ENCODE data around the gene HAUS3. TPM values are rescaled to one million over a fixed set of nuclear protein-coding genes. Genes with fewer than 3 reads are reported as not detected.

Gene HAUS3
- polyA plus RNA-seq, 3 donors: 4.4 to 5.5 (median 5.0) TPM

DNA sequence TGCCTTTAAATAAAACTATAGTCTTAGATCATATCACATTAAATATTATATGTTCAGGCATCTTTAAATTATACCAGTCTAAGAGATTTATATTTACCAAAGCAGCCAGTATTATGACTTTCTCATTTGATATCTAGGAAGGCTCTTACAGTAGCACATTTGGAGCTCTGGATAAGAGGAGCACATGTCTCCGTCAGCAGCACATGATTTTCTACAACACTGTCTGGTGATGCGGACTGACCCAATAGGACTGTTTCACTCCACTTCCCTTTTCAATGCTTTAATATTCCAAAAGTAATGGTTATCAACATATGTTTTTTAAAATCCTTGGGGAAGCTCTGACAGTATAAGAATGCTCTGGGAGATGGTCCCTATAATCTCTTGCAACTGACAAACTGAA, 61.5 kb downstream of the HAUS3 start:
- H3K27ac Mint-ChIP-seq: no peak overlapping the region
- intact Hi-C loops (cut with micrococcal nuclease): no loop called here

DNA sequence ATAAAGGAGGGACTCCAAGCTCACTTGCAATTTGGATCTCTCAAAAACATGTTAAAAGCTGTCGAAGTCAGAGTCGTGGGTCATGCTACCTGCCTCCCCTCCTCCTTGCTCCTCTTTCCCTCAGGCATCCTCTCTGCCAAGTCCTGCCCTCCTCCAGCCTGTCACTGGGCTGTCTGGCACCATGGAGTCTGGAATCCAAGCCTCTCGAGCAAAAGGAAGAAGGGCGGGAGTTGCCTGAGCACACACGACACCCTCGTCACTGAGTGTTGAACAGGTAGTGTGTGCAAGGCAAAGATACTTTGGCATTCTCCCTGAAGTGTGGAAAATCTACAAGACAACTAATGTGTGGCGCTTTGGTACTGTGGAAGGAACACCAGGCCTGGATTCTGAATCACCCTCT, 62.2 kb downstream of the HAUS3 start:
- no peak overlapping the region for H3K4me3 ChIP-seq (replicated peaks in 1 of 3; ENCODE audit: low read depth in 2 of 3, low read length in 3 of 3)
- WGBS (ENCODE audit: insufficient coverage): 97% methylated on average over 6 of the region's 7 CpGs
- intact Hi-C loops (cut with micrococcal nuclease): no loop called here
- no peak overlapping the region for H3K4me2 ChIP-seq (replicated peaks; ENCODE audit: extremely low read depth, low read length, poor library complexity, severe bottlenecking)
- Mint-ChIP-seq H3K36me3 (peaks cover 0 to 2% of the 10 kb centered on the region in 2 donors), H3K9me3 (peaks cover 0 to 10% (median 3%) of the 10 kb centered on the region in 7 donors), H3K4me1 (peaks cover 9% of the 10 kb centered on the region), H3K27ac (no peak overlapping the region), H3K27me3 (ENCODE audit: low read depth in 3 of 3) (peaks cover 3 to 5% (median 3%) of the 10 kb centered on the region in 3 donors), H3K4me3 (no peak overlapping the region)
- no peak overlapping the region for H2AFZ ChIP-seq (ENCODE audit: insufficient read depth, low read depth, low read length, poor library complexity, severe bottlenecking)
- no peak overlapping the region for H3K27ac ChIP-seq (ENCODE audit: low read depth in 1 of 2, low read length in 2 of 2)
- H3K4me1 ChIP-seq (ENCODE audit: control insufficient read depth in 1 of 2, insufficient read depth in 2 of 2, low read length in 2 of 2): no peaks in the 10 kb centered on the region
- DNase-seq: no peak
- H3K36me3 ChIP-seq (replicated peaks in 1 of 2; ENCODE audit: control insufficient read depth in 1 of 2, insufficient read depth in 2 of 2, low read length in 2 of 2): no peaks in the 10 kb centered on the region
- TF ChIP-seq, protein P1, sequence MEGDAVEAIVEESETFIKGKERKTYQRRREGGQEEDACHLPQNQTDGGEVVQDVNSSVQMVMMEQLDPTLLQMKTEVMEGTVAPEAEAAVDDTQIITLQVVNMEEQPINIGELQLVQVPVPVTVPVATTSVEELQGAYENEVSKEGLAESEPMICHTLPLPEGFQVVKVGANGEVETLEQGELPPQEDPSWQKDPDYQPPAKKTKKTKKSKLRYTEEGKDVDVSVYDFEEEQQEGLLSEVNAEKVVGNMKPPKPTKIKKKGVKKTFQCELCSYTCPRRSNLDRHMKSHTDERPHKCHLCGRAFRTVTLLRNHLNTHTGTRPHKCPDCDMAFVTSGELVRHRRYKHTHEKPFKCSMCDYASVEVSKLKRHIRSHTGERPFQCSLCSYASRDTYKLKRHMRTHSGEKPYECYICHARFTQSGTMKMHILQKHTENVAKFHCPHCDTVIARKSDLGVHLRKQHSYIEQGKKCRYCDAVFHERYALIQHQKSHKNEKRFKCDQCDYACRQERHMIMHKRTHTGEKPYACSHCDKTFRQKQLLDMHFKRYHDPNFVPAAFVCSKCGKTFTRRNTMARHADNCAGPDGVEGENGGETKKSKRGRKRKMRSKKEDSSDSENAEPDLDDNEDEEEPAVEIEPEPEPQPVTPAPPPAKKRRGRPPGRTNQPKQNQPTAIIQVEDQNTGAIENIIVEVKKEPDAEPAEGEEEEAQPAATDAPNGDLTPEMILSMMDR (IDR thresholded peaks at IDR 0.05): no peak
- H4K20me1 ChIP-seq (ENCODE audit: insufficient read depth, low read length): no peaks in the 10 kb centered on the region
- H3K27me3 ChIP-seq (ENCODE audit: control insufficient read depth in 2 of 2, insufficient read depth in 2 of 2, low read length in 2 of 2): no peaks in the 10 kb centered on the region
- H3K9ac ChIP-seq (ENCODE audit: insufficient read depth, low read length, poor library complexity, severe bottlenecking): no peak overlapping the region
- H3K79me2 ChIP-seq (ENCODE audit: insufficient read depth, low read length): no peaks in the 10 kb centered on the region
- no peaks in the 10 kb centered on the region for H3K9me3 ChIP-seq (replicated peaks in 1 of 2; ENCODE audit: control insufficient read depth in 1 of 2, insufficient read depth in 1 of 2, low read length in 2 of 2)

More for the DNA sequence above, 61.5 kb downstream of the HAUS3 start:
- no peak overlapping the region for H3K27ac ChIP-seq (ENCODE audit: low read depth in 1 of 2, low read length in 2 of 2)
- H3K36me3 ChIP-seq (replicated peaks in 1 of 2; ENCODE audit: control insufficient read depth in 1 of 2, insufficient read depth in 2 of 2, low read length in 2 of 2): no peaks in the 10 kb centered on the region
- no peak overlapping the region for H3K9ac ChIP-seq (ENCODE audit: insufficient read depth, low read length, poor library complexity, severe bottlenecking)
- H3K9me3 Mint-ChIP-seq: peaks cover 0 to 10% (median 3%) of the 10 kb centered on the region in 7 donors
- no CpG with 5 or more reads among the region's 2 CpGs for WGBS (ENCODE audit: insufficient coverage)
- H3K27me3 Mint-ChIP-seq (ENCODE audit: low read depth in 3 of 3): peaks cover 3 to 4% (median 3%) of the 10 kb centered on the region in 3 donors
- no peak overlapping the region for H3K4me3 ChIP-seq (replicated peaks in 1 of 3; ENCODE audit: low read depth in 2 of 3, low read length in 3 of 3)
- peaks cover 0 to 2% of the 10 kb centered on the region in 2 donors for H3K36me3 Mint-ChIP-seq
- H3K4me1 Mint-ChIP-seq: peaks cover 9% of the 10 kb centered on the region
- TF ChIP-seq, protein P1 (IDR thresholded peaks at IDR 0.05): no peak
- no peak overlapping the region for H3K4me2 ChIP-seq (replicated peaks; ENCODE audit: extremely low read depth, low read length, poor library complexity, severe bottlenecking)
- no peaks in the 10 kb centered on the region for H3K27me3 ChIP-seq (ENCODE audit: control insufficient read depth in 2 of 2, insufficient read depth in 2 of 2, low read length in 2 of 2)
- no peak for DNase-seq
- H3K4me3 Mint-ChIP-seq: no peak overlapping the region
- H2AFZ ChIP-seq (ENCODE audit: insufficient read depth, low read depth, low read length, poor library complexity, severe bottlenecking): no peak overlapping the region
- H3K9me3 ChIP-seq (replicated peaks in 1 of 2; ENCODE audit: control insufficient read depth in 1 of 2, insufficient read depth in 1 of 2, low read length in 2 of 2): no peaks in the 10 kb centered on the region
- H3K4me1 ChIP-seq (ENCODE audit: control insufficient read depth in 1 of 2, insufficient read depth in 2 of 2, low read length in 2 of 2): no peaks in the 10 kb centered on the region
- no peaks in the 10 kb centered on the region for H3K79me2 ChIP-seq (ENCODE audit: insufficient read depth, low read length)
- no peaks in the 10 kb centered on the region for H4K20me1 ChIP-seq (ENCODE audit: insufficient read depth, low read length)
